Neutrophil (primary cell): Measurements from ENCODE around the gene CORO7.

Experiments used
- H3K27ac ChIP-seq: fragments of 200-600 bp; sonication (generic); 2 replicates; pipeline ENCODE4 v1.5.1; 2016; ENCODE audit warnings: mild to moderate bottlenecking, moderate library complexity
- H3K27me3 ChIP-seq: fragments of 200-600 bp; sonication (generic); 2 replicates; pipeline ENCODE4 v1.6.0; 2016; ENCODE audit warnings: mild to moderate bottlenecking
- H3K36me3 ChIP-seq: fragments of 200-600 bp; sonication (generic); 2 replicates; pipeline ENCODE4 v1.5.1; 2017
- H3K4me1 ChIP-seq, 2 experiments: fragments of 200-600 bp in 1 of 2; sonication (generic) in 1 of 2; 1 replicate in 1 of 2; 2 replicates in 1 of 2; pipeline versions ENCODE4 v1.5.1 to v1.6.1; 2013 to 2016; ENCODE audit warnings: low read depth in 1 of 2, low read length in 1 of 2, mild to moderate bottlenecking in 1 of 2, moderate library complexity in 1 of 2; ENCODE audit not compliant: control insufficient read depth in 1 of 2, insufficient read depth in 1 of 2
- H3K4me3 ChIP-seq, 2 experiments: fragments of 200-600 bp in 1 of 2; sonication (generic) in 1 of 2; 1 replicate in 1 of 2; 2 replicates in 1 of 2; pipeline ENCODE4 v1.5.1; 2013 to 2016; ENCODE audit warnings: low read depth in 1 of 2, low read length in 1 of 2, mild to moderate bottlenecking in 1 of 2, moderate library complexity in 1 of 2
- H3K9me3 ChIP-seq: fragments of 200-600 bp; sonication (generic); 2 replicates; pipeline ENCODE4 v1.5.1; 2016
- TF ChIP-seq, protein P1 (sequence below): fragments of 200-600 bp; sonication (generic); IDR thresholded peaks from 2 replicates; pipeline ENCODE4 v1.5.1; 2016; ENCODE audit warnings: antibody characterized with exemption

Gene CORO7

DNA sequence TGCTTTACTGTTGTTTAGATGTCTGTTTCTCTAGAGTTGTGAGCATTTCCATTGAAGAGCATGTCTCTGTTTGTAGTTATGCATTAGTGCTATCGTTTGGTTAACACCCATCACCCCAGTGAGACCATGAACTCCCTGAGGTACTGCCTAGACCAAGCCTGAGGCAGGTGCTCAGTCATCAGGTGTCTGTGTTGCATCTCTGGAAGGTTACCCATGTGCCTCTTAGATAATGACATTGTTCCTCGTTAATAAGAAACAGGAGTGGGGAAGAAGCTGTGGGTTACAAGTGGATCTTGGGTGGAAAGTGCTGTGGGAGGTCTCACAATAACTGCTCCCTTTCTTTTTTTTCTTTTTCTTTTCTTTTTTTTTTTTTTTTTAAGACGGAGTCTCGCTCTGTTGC lies 27.6 kb upstream of the CORO7 start:
- H3K27me3 ChIP-seq = no peaks in the 10 kb centered on the region
- no peaks in the 10 kb centered on the region for H3K9me3 ChIP-seq
- H3K36me3 ChIP-seq = peaks cover 63% of the 10 kb centered on the region
- H3K4me1 ChIP-seq = no peaks in the 10 kb centered on the region
- H3K27ac ChIP-seq = no peak overlapping the region
- TF ChIP-seq, protein P1, sequence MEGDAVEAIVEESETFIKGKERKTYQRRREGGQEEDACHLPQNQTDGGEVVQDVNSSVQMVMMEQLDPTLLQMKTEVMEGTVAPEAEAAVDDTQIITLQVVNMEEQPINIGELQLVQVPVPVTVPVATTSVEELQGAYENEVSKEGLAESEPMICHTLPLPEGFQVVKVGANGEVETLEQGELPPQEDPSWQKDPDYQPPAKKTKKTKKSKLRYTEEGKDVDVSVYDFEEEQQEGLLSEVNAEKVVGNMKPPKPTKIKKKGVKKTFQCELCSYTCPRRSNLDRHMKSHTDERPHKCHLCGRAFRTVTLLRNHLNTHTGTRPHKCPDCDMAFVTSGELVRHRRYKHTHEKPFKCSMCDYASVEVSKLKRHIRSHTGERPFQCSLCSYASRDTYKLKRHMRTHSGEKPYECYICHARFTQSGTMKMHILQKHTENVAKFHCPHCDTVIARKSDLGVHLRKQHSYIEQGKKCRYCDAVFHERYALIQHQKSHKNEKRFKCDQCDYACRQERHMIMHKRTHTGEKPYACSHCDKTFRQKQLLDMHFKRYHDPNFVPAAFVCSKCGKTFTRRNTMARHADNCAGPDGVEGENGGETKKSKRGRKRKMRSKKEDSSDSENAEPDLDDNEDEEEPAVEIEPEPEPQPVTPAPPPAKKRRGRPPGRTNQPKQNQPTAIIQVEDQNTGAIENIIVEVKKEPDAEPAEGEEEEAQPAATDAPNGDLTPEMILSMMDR = no peak
- no peak overlapping the region for H3K4me3 ChIP-seq

DNA sequence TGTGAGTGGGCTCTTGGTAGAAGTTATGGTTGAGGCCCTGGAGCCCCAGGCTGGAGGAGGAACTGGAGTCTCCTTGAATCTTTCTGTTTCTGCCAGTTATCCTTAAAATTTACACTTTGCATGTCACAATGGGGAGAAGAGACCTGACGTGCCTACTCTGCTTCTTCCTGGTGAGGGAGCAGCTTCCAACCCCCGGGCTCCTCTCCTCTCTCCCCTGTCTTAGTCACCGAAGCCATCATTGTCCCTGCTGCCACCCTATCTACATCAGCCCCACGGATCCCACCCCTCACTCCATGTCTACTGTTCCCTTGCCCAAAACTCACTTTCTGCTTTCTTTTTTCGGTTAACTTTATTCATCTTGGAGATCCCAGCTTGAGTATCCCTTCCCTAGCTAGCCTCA lies 26.9 kb upstream of the CORO7 start:
- H3K27me3 ChIP-seq = no peaks in the 10 kb centered on the region
- peaks cover 58% of the 10 kb centered on the region for H3K36me3 ChIP-seq
- no peaks in the 10 kb centered on the region for H3K4me1 ChIP-seq
- TF ChIP-seq, protein P1 = no peak
- no peak overlapping the region for H3K27ac ChIP-seq
- H3K4me3 ChIP-seq = no peak overlapping the region
- H3K9me3 ChIP-seq = no peaks in the 10 kb centered on the region

- peaks cover 58% of the 10 kb centered on the region for H3K36me3 ChIP-seq
- no peak overlapping the region for H3K27ac ChIP-seq
- H3K4me1 ChIP-seq = no peaks in the 10 kb centered on the region
- H3K4me3 ChIP-seq = no peak overlapping the region
- no peaks in the 10 kb centered on the region for H3K27me3 ChIP-seq
- no peaks in the 10 kb centered on the region for H3K9me3 ChIP-seq
- TF ChIP-seq, protein P1 = no peak
Measured at GRCh38 chr16:4442371-4442770, 26.0 kb upstream of the CORO7 start.

DNA sequence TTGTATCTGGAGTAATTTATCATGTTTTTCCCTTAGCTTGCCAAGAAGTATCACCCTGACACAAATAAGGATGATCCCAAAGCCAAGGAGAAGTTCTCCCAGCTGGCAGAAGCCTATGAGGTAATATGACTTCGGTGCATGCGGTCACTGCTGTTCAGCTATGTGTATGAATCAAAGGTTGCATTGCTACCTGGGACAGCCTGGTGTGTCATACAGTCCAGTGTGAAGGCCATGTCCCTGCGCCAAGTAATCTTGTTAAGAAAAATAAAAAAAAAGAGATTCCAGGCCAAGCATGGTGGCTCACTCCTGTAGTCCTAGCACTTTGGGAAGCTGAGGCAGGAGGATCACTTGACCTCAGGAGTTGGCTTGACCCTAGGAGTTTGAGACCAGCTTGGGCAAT lies 21.0 kb upstream of the CORO7 start:
- Histone ChIP-seq H3K4me1 (no peaks in the 10 kb centered on the region), H3K27ac (no peak overlapping the region), H3K9me3 (no peaks in the 10 kb centered on the region), H3K4me3 (no peak overlapping the region), H3K36me3 (peaks cover 30% of the 10 kb centered on the region), H3K27me3 (no peaks in the 10 kb centered on the region)
- TF ChIP-seq, protein P1 = no peak

- no peaks in the 10 kb centered on the region for H3K4me1 ChIP-seq
- no peaks in the 10 kb centered on the region for H3K27me3 ChIP-seq
- TF ChIP-seq, protein P1 = no peak
- no peaks in the 10 kb centered on the region for H3K9me3 ChIP-seq
- H3K4me3 ChIP-seq = no peak overlapping the region
- H3K36me3 ChIP-seq = peaks cover 12% of the 10 kb centered on the region
- H3K27ac ChIP-seq = no peak overlapping the region
Measured at GRCh38 chr16:4435337-4436067, 19.1 kb upstream of the CORO7 start.
